HL-60 (cell line): Measurements from ENCODE around the gene SMYD2.

ENCODE experiments used
- CTCF ChIP-seq: IDR thresholded peaks from one replicate; pipeline ENCODE4 v1.5.1; 2011; ENCODE audit warnings: low read length, control low read depth, inconsistent platforms; ENCODE audit not compliant: insufficient read depth
- GABPA ChIP-seq: IDR thresholded peaks from 2 replicates; pipeline ENCODE4 v1.6.1; 2012; ENCODE audit warnings: low read depth
- POLR2AphosphoS5 ChIP-seq: IDR thresholded peaks from 2 replicates; pipeline ENCODE4 v1.6.1; 2012; ENCODE audit warnings: low read depth

DNA sequence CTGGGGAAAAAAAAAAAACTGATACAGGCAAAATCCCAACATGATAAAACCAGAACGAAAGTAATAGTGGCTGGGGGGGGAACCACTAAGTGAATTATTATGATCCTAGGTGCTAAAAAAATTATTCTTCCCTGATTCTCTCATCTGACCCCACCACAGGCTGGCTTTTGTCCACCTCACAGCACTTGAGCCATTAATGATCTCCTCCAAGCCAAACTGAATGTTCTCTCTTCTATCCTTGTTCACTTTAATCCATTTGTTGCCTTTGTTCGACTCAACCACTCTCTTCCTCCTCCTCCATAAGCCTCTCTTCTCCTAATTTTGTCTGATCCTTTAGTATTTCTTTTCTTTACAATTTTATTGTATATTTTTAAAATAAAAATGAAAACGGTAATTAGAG lies 16.0 kb upstream of the SMYD2 start:
- no peak for TF ChIP-seq CTCF
- no peak for TF ChIP-seq GABPA
- TF ChIP-seq POLR2AphosphoS5, result no peak
